ENCODE measurements around the gene COG5. TPM values are rescaled to one million over a fixed set of nuclear protein-coding genes. Genes with fewer than 3 reads are reported as not detected.
"Not testable (repeated sequence)": the region's sequence is repeated elsewhere in the genome, so short reads cannot be mapped to it uniquely, and the experiment has no call there.

COG5 gene
- total and polyA plus RNA-seq, 2 experiments from 2014 or later, result 15.4 to 36.5 TPM

DNA sequence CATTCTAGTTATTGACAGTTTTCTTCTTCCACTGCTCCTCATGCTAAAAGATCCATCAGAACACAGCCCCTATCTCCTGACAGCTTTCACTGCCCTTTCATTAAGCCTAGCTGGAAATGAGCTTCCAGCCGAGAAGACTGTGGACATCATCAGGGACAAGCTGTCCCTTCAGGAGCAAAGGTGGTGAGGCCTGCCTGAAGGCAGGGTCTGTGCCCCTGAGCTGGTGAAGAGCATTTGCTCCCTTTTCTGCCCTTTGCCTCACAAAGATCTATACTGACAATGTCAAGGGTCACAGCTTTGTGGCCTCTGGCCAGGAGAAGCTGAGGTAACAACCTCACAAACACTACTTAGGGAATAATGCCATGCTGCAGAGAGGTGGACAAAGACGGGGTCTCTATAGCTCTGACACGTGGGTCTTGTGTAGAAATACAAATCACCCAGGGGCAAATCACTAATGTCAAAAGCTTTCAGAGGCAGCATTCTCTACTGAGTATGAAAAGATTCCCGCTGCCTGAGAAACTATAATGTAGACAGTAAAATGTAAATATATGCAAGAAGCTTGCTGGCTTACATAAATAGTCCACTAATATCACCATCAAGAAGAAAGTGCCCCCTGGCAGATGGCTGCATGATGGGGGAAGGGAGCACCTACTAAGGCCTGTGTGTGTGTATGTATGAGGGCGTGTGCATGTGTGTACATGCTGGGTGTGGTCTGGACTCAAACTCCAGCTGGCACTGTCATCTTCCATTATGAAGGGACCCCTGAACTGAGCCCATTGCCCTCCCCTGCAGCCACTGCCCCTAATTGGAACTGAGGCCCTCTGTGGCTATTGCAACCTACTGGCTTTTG, 339.1 kb downstream of the COG5 start (continued):
- TF ChIP-seq, protein P1, sequence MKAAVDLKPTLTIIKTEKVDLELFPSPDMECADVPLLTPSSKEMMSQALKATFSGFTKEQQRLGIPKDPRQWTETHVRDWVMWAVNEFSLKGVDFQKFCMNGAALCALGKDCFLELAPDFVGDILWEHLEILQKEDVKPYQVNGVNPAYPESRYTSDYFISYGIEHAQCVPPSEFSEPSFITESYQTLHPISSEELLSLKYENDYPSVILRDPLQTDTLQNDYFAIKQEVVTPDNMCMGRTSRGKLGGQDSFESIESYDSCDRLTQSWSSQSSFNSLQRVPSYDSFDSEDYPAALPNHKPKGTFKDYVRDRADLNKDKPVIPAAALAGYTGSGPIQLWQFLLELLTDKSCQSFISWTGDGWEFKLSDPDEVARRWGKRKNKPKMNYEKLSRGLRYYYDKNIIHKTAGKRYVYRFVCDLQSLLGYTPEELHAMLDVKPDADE (IDR thresholded peaks at IDR 0.05), result no peak
- TF ChIP-seq CREB1 (CRISPR knock-in tag; IDR thresholded peaks at IDR 0.05; ENCODE audit: low read depth) (no peak), EZH2 (IDR thresholded peaks at IDR 0.05; ENCODE audit: low read depth, unreplicated experiment) (no peak), POLR2AphosphoS5 (IDR thresholded peaks at IDR 0.05; ENCODE audit: low read depth) (no peak), JUNB (IDR thresholded peaks at IDR 0.05; ENCODE audit: unreplicated experiment) (no peak)
- TF ChIP-seq, protein P2, sequence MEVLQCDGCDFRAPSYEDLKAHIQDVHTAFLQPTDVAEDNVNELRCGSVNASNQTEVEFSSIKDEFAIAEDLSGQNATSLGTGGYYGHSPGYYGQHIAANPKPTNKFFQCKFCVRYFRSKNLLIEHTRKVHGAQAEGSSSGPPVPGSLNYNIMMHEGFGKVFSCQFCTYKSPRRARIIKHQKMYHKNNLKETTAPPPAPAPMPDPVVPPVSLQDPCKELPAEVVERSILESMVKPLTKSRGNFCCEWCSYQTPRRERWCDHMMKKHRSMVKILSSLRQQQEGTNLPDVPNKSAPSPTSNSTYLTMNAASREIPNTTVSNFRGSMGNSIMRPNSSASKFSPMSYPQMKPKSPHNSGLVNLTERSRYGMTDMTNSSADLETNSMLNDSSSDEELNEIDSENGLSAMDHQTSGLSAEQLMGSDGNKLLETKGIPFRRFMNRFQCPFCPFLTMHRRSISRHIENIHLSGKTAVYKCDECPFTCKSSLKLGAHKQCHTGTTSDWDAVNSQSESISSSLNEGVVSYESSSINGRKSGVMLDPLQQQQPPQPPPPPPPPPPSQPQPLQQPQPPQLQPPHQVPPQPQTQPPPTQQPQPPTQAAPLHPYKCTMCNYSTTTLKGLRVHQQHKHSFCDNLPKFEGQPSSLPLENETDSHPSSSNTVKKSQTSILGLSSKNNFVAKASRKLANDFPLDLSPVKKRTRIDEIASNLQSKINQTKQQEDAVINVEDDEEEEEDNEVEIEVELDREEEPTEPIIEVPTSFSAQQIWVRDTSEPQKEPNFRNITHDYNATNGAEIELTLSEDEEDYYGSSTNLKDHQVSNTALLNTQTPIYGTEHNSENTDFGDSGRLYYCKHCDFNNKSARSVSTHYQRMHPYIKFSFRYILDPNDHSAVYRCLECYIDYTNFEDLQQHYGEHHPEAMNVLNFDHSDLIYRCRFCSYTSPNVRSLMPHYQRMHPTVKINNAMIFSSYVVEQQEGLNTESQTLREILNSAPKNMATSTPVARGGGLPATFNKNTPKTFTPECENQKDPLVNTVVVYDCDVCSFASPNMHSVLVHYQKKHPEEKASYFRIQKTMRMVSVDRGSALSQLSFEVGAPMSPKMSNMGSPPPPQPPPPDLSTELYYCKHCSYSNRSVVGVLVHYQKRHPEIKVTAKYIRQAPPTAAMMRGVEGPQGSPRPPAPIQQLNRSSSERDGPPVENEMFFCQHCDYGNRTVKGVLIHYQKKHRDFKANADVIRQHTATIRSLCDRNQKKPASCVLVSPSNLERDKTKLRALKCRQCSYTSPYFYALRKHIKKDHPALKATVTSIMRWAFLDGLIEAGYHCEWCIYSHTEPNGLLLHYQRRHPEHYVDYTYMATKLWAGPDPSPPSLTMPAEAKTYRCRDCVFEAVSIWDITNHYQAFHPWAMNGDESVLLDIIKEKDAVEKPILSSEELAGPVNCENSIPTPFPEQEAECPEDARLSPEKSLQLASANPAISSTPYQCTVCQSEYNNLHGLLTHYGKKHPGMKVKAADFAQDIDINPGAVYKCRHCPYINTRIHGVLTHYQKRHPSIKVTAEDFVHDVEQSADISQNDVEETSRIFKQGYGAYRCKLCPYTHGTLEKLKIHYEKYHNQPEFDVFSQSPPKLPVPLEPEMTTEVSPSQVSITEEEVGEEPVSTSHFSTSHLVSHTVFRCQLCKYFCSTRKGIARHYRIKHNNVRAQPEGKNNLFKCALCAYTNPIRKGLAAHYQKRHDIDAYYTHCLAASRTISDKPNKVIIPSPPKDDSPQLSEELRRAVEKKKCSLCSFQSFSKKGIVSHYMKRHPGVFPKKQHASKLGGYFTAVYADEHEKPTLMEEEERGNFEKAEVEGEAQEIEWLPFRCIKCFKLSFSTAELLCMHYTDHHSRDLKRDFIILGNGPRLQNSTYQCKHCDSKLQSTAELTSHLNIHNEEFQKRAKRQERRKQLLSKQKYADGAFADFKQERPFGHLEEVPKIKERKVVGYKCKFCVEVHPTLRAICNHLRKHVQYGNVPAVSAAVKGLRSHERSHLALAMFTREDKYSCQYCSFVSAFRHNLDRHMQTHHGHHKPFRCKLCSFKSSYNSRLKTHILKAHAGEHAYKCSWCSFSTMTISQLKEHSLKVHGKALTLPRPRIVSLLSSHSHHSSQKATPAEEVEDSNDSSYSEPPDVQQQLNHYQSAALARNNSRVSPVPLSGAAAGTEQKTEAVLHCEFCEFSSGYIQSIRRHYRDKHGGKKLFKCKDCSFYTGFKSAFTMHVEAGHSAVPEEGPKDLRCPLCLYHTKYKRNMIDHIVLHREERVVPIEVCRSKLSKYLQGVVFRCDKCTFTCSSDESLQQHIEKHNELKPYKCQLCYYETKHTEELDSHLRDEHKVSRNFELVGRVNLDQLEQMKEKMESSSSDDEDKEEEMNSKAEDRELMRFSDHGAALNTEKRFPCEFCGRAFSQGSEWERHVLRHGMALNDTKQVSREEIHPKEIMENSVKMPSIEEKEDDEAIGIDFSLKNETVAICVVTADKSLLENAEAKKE (CRISPR knock-in tag; IDR thresholded peaks at IDR 0.05), result no peak

DNA sequence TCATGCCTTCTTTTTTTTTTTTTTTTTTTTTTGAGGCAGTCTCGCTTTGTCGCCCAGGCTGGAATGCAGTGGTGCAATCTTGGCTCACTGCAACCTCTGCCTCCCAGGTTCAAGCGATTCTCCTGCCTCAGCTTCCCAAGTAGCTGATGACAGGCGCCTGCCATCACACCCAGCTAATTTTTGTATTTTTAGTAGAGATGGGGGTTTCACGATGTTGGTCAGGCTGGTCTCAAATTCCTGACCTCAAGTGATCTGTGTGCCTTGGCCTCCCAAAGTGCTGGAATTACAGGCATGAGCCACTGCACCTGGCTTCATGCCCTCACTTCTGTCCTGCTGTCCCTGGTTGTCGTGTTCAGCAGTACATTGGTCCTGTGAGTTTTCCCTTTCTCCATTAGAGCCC, 342.9 kb downstream of the COG5 start:
- not testable (repeated sequence) for H3K36me3 Mint-ChIP-seq (ENCODE audit: low read depth); H3K4me1 Mint-ChIP-seq; H3K27ac ChIP-seq (ENCODE audit: low read depth); H3K4me2 ChIP-seq; H3K27me3 Mint-ChIP-seq (ENCODE audit: insufficient read depth, low read depth, poor library complexity); H4K20me1 ChIP-seq (replicated peaks; ENCODE audit: insufficient read depth); H3K9me2 ChIP-seq (ENCODE audit: insufficient read depth); H3K4me1 ChIP-seq (ENCODE audit: insufficient read depth); DNase-seq (ENCODE audit: low spot score); H3K4me3 Mint-ChIP-seq; H3F3A ChIP-seq (replicated peaks; ENCODE audit: low read depth); H3K4me3 ChIP-seq; H3K36me3 ChIP-seq (ENCODE audit: insufficient read depth); H3K9me3 Mint-ChIP-seq; H3K27ac Mint-ChIP-seq; H2AFZ ChIP-seq; ATAC-seq; H3K79me2 ChIP-seq (replicated peaks; ENCODE audit: insufficient read depth); H3K27me3 ChIP-seq (ENCODE audit: insufficient read depth)
